AML-193 (cell line): Measurements from ENCODE around the gene SKIDA1.
"Not testable (repeated sequence)": the region's sequence is repeated elsewhere in the genome, so short reads cannot be mapped to it uniquely, and the experiment has no call there.

ENCODE experiments used
- DNase-seq, 2 experiments: peaks; one replicate each; lab custom pipeline; 2025; lab: John Stamatoyannopoulos, UW

Gene SKIDA1

GRCh38 chr10:21525367-21526187 is at the start of gene SKIDA1:
SKIDA1 (minus strand) TSS chr10:21525682; CDS start chr10:21517822, 7,860 bp downstream.
- no peak for DNase-seq

- DNase-seq, result not testable (repeated sequence)
Measured at GRCh38 chr10:21574514-21574913, 49.0 kb upstream of the SKIDA1 start.

- no peak for DNase-seq
Measured at GRCh38 chr10:21572578-21572977, 47.1 kb upstream of the SKIDA1 start.

GRCh38 chr10:21570761-21571521 is 45.5 kb upstream of the SKIDA1 start:
- DNase-seq, result no peak

DNA sequence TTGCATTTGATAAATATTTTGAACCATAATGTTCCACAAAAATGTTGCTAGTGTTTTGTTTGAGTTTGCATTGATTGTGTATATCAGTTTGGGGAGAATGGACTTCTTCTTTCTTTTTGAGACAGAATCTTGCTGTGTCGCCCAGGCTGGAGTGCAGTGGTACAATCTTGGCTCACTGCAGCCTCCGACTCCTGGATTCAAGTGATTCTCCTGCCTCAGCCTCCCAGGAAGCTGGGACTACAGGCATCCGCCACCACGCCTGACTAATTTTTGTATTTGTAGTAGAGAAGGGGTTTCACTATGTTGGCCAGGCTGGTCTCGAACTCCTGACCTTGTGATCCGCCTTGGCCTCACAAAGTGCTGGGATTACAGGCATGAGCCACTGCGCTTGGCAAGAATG is 33.5 kb upstream of the SKIDA1 start:
- not testable (repeated sequence) for DNase-seq

DNA sequence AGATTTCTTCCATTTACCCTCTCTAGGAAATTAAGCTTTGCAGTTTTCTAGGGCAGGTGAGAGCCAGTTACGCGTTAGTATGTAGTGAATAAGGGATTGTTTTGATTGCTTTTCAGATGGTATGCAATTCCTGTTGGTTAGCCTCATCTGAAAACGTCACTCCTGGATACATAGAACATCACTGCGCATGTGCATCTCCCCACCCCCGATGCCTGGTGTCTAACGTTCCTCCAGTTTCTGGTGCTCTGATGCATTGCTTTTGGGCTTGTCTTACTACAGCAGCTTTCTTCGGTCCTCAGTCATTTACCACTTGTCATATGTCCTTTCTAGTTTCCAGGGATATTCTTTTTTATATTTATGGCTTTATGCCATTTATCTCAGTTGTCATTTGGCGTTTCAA is 31.0 kb upstream of the SKIDA1 start:
- no peak for DNase-seq

DNA sequence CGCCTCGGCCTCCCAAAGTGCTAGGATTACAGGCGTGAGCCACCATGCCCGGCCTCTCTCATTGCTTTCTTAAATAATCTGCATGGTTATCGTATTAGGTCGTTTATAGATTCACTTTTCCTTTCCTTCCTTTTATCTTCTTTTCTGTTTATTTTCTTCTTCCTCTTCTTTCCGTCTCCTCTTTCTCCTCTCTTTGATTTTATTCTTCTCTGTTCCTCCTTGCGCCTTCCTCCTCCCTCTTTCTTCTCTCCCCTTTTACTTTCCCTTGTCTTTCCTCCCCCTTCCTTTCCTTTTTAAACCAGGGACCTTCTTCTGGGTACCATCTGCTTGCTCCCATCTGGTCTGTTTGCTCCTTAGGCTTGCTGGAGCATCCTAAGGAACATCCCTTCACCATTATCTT is 27.2 kb upstream of the SKIDA1 start:
- DNase-seq, result no peak

- DNase-seq, result no peak
Measured at GRCh38 chr10:21547246-21547645, 21.8 kb upstream of the SKIDA1 start.

- not testable (repeated sequence) for DNase-seq
Measured at GRCh38 chr10:21540701-21541100, 15.2 kb upstream of the SKIDA1 start.

GRCh38 chr10:21536874-21537273 is 11.4 kb upstream of the SKIDA1 start:
- DNase-seq, result no peak

DNA sequence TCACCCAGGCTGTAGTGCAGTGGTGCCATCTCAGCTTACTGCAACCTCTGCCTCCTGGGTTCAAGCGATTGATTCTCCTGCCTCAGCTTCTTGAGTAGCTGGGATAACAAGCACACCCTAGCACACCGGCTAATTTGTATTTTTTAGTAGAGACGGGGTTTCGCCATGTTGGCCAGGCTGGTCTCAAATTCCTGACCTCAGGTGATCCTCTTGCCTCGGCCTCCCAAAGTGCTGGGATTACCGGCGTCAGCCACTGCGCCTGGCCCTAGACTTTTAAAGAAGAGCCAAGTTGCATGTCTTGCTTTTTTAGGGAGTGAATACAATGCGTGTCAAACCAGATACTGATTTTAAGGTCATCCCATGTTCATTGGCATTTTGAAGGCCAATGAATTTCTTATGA is 10.5 kb upstream of the SKIDA1 start:
- not testable (repeated sequence) for DNase-seq

- no peak for DNase-seq
Measured at GRCh38 chr10:21535494-21535965, 10.0 kb upstream of the SKIDA1 start.

DNA sequence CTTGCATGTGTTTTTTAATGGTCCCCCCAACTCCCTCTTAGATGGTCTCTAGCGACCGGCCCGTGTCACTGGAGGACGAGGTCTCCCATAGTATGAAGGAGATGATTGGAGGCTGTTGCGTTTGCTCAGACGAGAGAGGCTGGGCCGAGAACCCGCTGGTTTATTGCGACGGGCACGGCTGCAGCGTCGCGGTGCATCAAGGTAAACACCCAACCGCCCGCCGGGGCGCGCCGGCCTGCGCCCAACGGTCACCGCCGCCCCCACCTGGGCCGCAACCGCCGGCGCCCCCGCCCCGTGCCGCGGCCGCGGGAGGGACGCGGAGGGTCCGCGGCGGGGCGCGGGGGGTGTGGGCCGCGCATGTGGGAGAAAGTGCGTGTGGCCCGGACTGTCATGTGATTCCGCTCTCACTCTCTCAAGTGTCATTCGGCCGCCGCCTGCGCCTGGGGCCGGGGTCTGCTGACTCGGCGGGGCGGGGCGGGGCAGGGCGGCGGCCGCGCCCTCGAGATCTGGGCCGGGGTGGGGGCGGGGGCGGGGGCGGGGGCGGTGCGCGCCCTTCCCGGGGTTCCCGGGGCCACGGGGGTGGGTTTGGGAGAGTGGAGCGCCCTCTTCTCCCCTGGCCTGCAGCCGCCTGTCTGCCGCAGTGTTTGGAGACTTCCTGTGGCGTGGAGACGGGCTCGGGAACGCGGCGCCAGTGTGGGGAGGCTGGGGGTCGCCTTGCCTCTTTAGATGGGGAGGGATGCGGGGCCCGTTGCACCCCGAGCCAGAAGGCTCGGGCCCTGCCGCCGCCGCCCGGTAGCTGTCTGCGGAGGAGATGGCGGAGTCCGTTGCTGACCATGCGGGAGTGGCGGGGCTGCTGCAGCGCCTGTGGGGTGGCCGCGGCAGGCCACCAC is 9.4 kb upstream of the SKIDA1 start:
- DNase-seq, result peak in 1 of 2 experiments; percentile 25

GRCh38 chr10:21534280-21534586 is 8.8 kb upstream of the SKIDA1 start:
- DNase-seq, result no peak

DNA sequence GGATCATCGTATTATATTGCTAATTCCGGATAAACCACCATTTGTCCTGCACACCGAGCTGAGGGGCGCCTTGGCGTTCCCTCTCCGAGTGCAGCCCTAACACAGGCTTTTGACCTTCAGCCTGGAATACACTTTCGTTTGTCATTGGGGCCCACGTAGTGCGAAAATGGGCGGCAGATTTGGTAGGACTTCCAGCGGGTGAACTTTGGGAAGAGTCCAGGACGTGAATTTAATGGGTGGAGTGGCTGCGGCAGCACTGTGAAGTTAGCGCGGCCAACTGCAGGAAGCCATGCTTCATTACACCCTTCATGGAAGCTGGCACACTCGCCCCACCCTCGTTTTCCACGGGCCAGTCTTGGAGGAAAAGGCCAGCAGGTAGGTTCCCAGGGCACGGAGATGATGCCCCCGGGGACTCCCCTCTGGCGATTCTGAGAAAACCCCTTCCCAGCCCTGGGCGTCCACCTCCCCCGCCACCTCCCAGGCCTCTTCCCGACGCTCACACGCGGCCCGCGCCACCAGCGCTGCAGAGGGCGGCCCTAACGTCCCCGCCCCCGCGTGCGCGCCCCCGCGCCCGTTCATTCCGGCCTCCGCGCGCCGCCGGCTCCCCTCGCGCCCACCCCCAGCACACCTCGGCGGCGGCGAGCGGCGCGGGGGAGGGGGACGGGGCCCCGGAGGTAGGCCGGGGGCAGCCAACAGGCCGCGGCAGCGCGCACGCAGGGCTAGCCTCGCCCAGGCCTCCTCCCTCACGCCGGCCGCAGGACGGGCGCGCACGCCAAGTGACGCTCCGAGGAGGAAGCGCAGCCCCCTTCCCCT is 8.2 kb upstream of the SKIDA1 start, which contains the start of gene MLLT10:
TSS of gene MLLT10 (plus strand) at position 766 of the 813 bp plus-strand sequence. CDS start 413 bp downstream, outside the sequence.
- peak; percentile 81 to 84 for DNase-seq

DNA sequence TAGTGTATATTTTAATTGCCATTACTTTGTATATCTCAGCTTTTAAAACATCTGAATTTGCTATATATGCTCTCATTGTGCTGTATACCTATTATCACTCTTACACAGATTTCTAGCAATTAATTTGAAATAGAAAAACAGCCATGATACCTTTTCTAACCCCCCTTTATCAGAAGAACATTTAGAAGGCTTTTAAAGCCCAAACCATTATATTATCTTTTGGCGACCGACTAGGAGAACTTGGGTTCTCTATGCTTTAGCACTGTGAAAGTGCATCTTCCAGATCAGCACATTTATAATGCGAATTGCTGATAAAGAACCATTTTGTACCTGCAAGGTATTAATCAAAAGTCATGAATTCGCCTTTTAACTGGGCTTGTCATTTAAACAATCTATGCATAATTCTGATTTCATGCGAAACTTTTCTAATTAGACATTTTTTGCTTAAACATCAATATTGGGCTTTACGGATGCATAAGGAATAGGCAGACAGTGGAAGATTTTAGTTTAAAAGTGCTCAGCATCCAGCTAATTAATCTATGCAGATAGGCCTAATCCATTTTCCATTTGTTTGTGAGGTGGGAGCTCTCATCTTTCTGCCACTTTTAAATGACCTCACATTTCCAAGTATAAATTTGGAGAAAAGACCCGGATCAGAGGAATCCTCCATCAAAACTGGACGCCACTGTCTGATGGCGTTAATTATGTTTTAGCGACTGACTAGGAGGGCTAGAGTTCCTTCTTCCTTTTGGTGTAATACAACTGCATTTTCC is 7.4 kb upstream of the SKIDA1 start:
- DNase-seq, result no peak

GRCh38 chr10:21531164-21531563 is 5.7 kb upstream of the SKIDA1 start:
- DNase-seq, result peak; percentile 73

- DNase-seq, result no peak
Measured at GRCh38 chr10:21530641-21531040, 5.2 kb upstream of the SKIDA1 start.

- no peak for DNase-seq
Measured at GRCh38 chr10:21530168-21530567, 4.7 kb upstream of the SKIDA1 start.
